ENCODE data around the gene ADAMTS1.

Gene ADAMTS1

DNA sequence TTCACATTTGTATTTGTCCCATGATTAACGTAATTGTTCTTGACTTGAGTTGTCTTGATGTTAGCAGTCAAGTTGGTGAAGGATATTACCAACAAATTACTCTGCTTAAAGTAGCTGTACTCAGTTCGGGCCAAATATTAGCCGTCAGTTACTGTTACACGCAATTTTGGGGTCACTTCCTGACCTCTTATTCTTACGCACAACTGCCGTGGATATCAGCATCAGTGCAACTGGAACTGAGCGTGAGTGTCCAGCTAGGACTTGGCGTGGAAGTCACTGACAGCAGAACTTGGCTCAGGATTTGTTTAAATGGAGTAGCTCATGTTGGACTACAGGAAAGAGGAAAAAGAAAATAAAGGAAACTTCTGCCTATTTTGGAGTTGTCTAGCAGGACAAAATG is 56.4 kb downstream of the ADAMTS1 start:
- no peak for TF ChIP-seq CTCF (conservative IDR thresholded peaks at IDR 0.05; ENCODE audit: low read depth, low read length)
- DNase-seq (ENCODE audit: low read depth): no peak
- no peak overlapping the region for H3K4me3 ChIP-seq (ENCODE audit: low read depth, low read length)
